Epithelial cell of esophagus (primary cell): ENCODE measurements around the gene GNPDA1.

ENCODE experiments used
- DNase-seq: peaks from one replicate; pipeline ENCODE4 v3.0.0; 2010; ENCODE audit warnings: low read depth
- H3K4me3 ChIP-seq: 2 replicates; pipeline ENCODE4 v1.5.1; 2011; ENCODE audit warnings: mild to moderate bottlenecking, low read length, control low read depth
- TF ChIP-seq, protein P1 (sequence below): IDR thresholded peaks from 2 replicates; pipeline ENCODE4 v1.5.1; 2011; ENCODE audit warnings: low read depth, mild to moderate bottlenecking, low read length, control low read depth, inconsistent platforms; ENCODE audit not compliant: insufficient read depth; ENCODE audit errors: missing control alignments

The GNPDA1 gene

GRCh38 chr5:141989720-141990119 lies 23.1 kb downstream of the GNPDA1 start:
- DNase-seq = no peak
- TF ChIP-seq, protein P1, sequence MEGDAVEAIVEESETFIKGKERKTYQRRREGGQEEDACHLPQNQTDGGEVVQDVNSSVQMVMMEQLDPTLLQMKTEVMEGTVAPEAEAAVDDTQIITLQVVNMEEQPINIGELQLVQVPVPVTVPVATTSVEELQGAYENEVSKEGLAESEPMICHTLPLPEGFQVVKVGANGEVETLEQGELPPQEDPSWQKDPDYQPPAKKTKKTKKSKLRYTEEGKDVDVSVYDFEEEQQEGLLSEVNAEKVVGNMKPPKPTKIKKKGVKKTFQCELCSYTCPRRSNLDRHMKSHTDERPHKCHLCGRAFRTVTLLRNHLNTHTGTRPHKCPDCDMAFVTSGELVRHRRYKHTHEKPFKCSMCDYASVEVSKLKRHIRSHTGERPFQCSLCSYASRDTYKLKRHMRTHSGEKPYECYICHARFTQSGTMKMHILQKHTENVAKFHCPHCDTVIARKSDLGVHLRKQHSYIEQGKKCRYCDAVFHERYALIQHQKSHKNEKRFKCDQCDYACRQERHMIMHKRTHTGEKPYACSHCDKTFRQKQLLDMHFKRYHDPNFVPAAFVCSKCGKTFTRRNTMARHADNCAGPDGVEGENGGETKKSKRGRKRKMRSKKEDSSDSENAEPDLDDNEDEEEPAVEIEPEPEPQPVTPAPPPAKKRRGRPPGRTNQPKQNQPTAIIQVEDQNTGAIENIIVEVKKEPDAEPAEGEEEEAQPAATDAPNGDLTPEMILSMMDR = no peak
- no peak overlapping the region for H3K4me3 ChIP-seq

- H3K4me3 ChIP-seq = no peak overlapping the region
- no peak for DNase-seq
- TF ChIP-seq, protein P1 = no peak
Observed at GRCh38 chr5:141986072-141986471, 26.8 kb downstream of the GNPDA1 start.

GRCh38 chr5:141982626-141983025 lies 30.2 kb downstream of the GNPDA1 start:
- no peak overlapping the region for H3K4me3 ChIP-seq
- TF ChIP-seq, protein P1 = no peak
- no peak for DNase-seq

- DNase-seq = no peak
- TF ChIP-seq, protein P1 = no peak
- no peak overlapping the region for H3K4me3 ChIP-seq
Observed at GRCh38 chr5:141978389-141978788, 34.4 kb downstream of the GNPDA1 start.

- H3K4me3 ChIP-seq = no peak overlapping the region
- DNase-seq = peak; percentile 75
- TF ChIP-seq, protein P1 = no peak
Observed at GRCh38 chr5:141976176-141976575, 36.7 kb downstream of the GNPDA1 start.

DNA sequence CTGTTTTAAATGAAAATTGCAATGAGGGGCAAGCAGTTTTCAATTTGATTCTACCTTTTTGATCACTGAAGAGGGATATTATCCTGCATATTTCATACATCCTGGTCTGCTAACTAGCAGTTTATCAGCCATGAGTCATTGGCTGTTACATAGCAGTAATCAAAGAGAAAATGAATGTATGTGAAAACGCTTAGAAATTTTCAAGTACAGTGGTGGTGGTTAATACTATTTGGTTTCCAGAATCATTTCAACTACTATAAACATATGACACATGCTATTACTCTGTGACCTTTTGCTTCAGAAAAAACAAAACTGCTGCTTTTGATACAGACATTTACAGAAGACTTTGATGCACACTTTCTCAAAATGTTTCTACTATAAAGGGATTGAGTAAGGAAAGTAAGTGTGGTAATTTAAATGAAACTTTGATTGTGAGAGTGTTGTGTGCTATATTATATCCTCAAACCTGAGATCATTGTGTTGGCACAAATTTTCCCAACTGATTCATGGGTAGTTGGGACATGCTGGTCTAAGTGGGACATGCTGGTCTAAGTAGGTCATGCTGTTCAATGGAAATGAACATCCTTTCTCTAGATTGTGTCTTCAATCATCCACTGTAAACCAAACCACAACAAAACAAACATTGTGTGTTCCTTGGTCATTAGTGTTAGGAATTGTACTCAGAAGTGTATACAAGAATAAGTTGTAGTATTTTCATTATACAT lies 38.8 kb downstream of the GNPDA1 start:
- DNase-seq = peak; percentile 37
- no peak overlapping the region for H3K4me3 ChIP-seq
- TF ChIP-seq, protein P1 = no peak
